Measurements from ENCODE around the gene PLXNA2. TPM values are rescaled to one million over a fixed set of nuclear protein-coding genes. Genes with fewer than 3 reads are reported as not detected.

PLXNA2 gene
- polyA plus RNA-seq, 2 of the 4 experiments (the other 2 are of a cell fraction) = 0.36 to 0.87 TPM

DNA sequence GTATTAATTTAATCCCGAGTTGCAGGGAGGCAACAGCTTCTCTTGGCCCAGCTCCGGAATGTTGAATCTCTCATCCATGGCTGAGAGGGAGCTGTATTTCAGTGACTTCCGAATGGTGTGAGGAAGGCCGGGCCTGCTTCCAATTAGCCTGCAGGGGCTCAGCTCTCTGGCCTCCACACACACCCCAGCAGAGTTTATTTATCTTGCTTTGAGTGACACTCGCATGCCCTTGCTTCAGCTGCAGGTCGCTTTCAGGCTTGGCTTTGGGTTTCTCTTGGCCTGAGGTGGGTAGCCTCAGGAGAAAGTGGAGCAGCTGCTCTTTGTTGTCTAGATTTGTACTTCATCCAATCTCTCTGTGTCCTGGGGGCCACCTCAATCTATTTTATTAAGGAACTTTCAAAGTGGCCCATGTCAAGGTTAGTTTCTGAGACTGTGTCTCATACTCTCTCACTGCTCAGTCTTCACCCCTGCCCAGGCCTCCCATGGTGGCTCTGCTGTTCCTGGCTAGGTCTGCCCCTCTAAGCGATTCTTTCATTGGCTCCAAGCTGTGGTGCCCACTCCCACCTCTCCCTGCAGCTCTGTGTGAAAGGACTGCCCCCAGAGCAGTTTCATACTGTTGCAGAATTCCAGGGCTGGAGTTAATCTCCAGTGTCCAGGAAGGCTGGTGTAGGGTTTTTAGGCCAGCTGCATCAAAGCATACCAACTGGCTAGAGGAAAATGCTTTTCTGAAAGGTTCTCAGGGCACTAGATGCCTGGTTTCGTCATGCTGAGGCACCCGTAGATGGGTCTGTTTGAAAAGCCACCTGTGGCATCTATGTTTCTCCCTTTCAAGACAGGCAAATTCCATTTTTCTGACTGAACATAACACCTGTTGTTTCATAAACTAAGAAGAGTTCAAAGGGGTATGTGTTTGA lies 153.5 kb downstream of the PLXNA2 start:
- H3K27ac ChIP-seq = no peak overlapping the region
- 67% methylated on average over 9 of the region's 9 CpGs for WGBS (ENCODE audit: missing lambda C conversion rate)
- no peak for TF ChIP-seq CHD2 (IDR thresholded peaks at IDR 0.05; ENCODE audit: low read length, partially characterized antibody)
- no peak for TF ChIP-seq FOSB (CRISPR knock-in tag; IDR thresholded peaks at IDR 0.05)
- no peak for TF ChIP-seq CTCF (IDR thresholded peaks at IDR 0.05)
- TF ChIP-seq EHMT2 (IDR thresholded peaks at IDR 0.05; ENCODE audit: low read depth) = no peak
- no peak for TF ChIP-seq E2F6 (IDR thresholded peaks at IDR 0.05; ENCODE audit: borderline replicate concordance, low read depth)
- TF ChIP-seq, protein P1, sequence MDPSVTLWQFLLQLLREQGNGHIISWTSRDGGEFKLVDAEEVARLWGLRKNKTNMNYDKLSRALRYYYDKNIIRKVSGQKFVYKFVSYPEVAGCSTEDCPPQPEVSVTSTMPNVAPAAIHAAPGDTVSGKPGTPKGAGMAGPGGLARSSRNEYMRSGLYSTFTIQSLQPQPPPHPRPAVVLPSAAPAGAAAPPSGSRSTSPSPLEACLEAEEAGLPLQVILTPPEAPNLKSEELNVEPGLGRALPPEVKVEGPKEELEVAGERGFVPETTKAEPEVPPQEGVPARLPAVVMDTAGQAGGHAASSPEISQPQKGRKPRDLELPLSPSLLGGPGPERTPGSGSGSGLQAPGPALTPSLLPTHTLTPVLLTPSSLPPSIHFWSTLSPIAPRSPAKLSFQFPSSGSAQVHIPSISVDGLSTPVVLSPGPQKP (IDR thresholded peaks at IDR 0.05; ENCODE audit: low read depth, low read length) = no peak
- no peak for TF ChIP-seq RFX5 (IDR thresholded peaks at IDR 0.05)
- no peak for TF ChIP-seq SREBF2 (IDR thresholded peaks at IDR 0.05)
- no peak for TF ChIP-seq EHF (CRISPR knock-in tag; IDR thresholded peaks at IDR 0.05)
- no peak for TF ChIP-seq ATOH8 (CRISPR knock-in tag; IDR thresholded peaks at IDR 0.05; ENCODE audit: low read depth)
- TF ChIP-seq RARB (CRISPR knock-in tag; IDR thresholded peaks at IDR 0.05) = no peak
- no peak for TF ChIP-seq MAFK (IDR thresholded peaks at IDR 0.05; ENCODE audit: partially characterized antibody)
- TF ChIP-seq CEBPB (IDR thresholded peaks at IDR 0.05) = no peak
- TF ChIP-seq GATA3 (IDR thresholded peaks at IDR 0.05; ENCODE audit: borderline replicate concordance) = no peak
- no peak for TF ChIP-seq TFCP2L1 (CRISPR knock-in tag; IDR thresholded peaks at IDR 0.05)
- TF ChIP-seq NPAS2 (CRISPR knock-in tag; IDR thresholded peaks at IDR 0.05; ENCODE audit: borderline replicate concordance) = no peak
- TF ChIP-seq ZFP36 (IDR thresholded peaks at IDR 0.05; ENCODE audit: borderline replicate concordance, partially characterized antibody) = no peak
- ATAC-seq (no peak), FAIRE-seq (no peak), DNase-seq (ENCODE audit: low read depth in 1 of 2, low spot score in 1 of 2) (no peak)
- no peak overlapping the region for H3K4me2 ChIP-seq
- H3K9me3 ChIP-seq = no peaks in the 10 kb centered on the region
- no peaks in the 10 kb centered on the region for H3K4me1 ChIP-seq
- CTCF ChIA-PET = interaction anchor here (0.6 to 1.6 kb wide), 8 partner anchors 8 to 1064 kb away, joined by 3 to 6 read pairs (median 4); no protein-coding TSS in a partner anchor
- POLR2A ChIA-PET = no interaction called here
- no peak overlapping the region for H3K4me3 ChIP-seq

- H3K27ac ChIP-seq = no peak overlapping the region
- FAIRE-seq = no peak
- WGBS (ENCODE audit: missing lambda C conversion rate) = 69% methylated on average over 6 of the region's 6 CpGs
- TF ChIP-seq PBX3 (IDR thresholded peaks at IDR 0.05) = no peak
- TF ChIP-seq CHD4 (IDR thresholded peaks at IDR 0.05; ENCODE audit: borderline replicate concordance) = no peak
- no peak for TF ChIP-seq MAFK (IDR thresholded peaks at IDR 0.05; ENCODE audit: partially characterized antibody)
- TF ChIP-seq CEBPB (IDR thresholded peaks at IDR 0.05) = no peak
- no peak for TF ChIP-seq HDAC2 (IDR thresholded peaks at IDR 0.05)
- TF ChIP-seq, protein P2, sequence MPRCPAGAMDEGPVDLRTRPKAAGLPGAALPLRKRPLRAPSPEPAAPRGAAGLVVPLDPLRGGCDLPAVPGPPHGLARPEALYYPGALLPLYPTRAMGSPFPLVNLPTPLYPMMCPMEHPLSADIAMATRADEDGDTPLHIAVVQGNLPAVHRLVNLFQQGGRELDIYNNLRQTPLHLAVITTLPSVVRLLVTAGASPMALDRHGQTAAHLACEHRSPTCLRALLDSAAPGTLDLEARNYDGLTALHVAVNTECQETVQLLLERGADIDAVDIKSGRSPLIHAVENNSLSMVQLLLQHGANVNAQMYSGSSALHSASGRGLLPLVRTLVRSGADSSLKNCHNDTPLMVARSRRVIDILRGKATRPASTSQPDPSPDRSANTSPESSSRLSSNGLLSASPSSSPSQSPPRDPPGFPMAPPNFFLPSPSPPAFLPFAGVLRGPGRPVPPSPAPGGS (IDR thresholded peaks at IDR 0.05) = no peak
- no peak for TF ChIP-seq FOSL2 (IDR thresholded peaks at IDR 0.05)
- no peak for TF ChIP-seq FOSL2 (CRISPR knock-in tag; IDR thresholded peaks at IDR 0.05)
- no peak for TF ChIP-seq ESRRA (IDR thresholded peaks at IDR 0.05; ENCODE audit: borderline replicate concordance, low read length)
- TF ChIP-seq ZSCAN20 (CRISPR knock-in tag; IDR thresholded peaks at IDR 0.05) = no peak
- TF ChIP-seq GATA3 (IDR thresholded peaks at IDR 0.05; ENCODE audit: borderline replicate concordance) = no peak
- no peak for TF ChIP-seq RAD21 (conservative IDR thresholded peaks at IDR 0.05 in 1 of 2, IDR thresholded peaks at IDR 0.05 in 1 of 2)
- TF ChIP-seq, protein P1 (IDR thresholded peaks at IDR 0.05; ENCODE audit: low read depth, low read length) = no peak
Measured at GRCh38 chr1:208089761-208090370, 154.3 kb downstream of the PLXNA2 start.

More at GRCh38 chr1:208089761-208090370, 154.3 kb downstream of the PLXNA2 start:
- POLR2A ChIA-PET = no interaction called here
- Histone ChIP-seq H3K4me1 (no peaks in the 10 kb centered on the region), H3K9me3 (no peaks in the 10 kb centered on the region), H3K4me3 (no peak overlapping the region), H3K4me2 (no peak overlapping the region)
- DNase-seq (ENCODE audit: low read depth in 1 of 2, low spot score in 1 of 2) (no peak), ATAC-seq (no peak)
- CTCF ChIA-PET = interaction anchor here (0.9 to 2.1 kb wide), 6 partner anchors 11 to 68 kb away, joined by 3 to 6 read pairs (median 4); no protein-coding TSS in a partner anchor
